ENCODE data around the gene INPP5K.

Gene INPP5K

GRCh38 chr17:1546292-1546922 lies 30.0 kb upstream of the INPP5K start:
- TF ChIP-seq TAF1 (IDR thresholded peaks at IDR 0.05; ENCODE audit: borderline replicate concordance, insufficient read depth, low read length) (no peak), POLR2AphosphoS5 (IDR thresholded peaks at IDR 0.05; ENCODE audit: low read depth, low read length) (no peak), REST (IDR thresholded peaks at IDR 0.05; ENCODE audit: insufficient read depth in 1 of 2, low read depth in 2 of 2, low read length in 2 of 2) (no peak), FOXP2 (optimal IDR thresholded peaks at IDR 0.05; ENCODE audit: borderline replicate concordance, extremely low read depth, extremely low read length, insufficient read depth) (no peak), SIN3A (IDR thresholded peaks at IDR 0.05; ENCODE audit: borderline replicate concordance, insufficient read depth, low read length) (no peak)

GRCh38 chr17:1545618-1546017 lies 29.2 kb upstream of the INPP5K start:
- TF ChIP-seq FOXP2 (optimal IDR thresholded peaks at IDR 0.05; ENCODE audit: borderline replicate concordance, extremely low read depth, extremely low read length, insufficient read depth) (no peak), SIN3A (IDR thresholded peaks at IDR 0.05; ENCODE audit: borderline replicate concordance, insufficient read depth, low read length) (no peak), TAF1 (IDR thresholded peaks at IDR 0.05; ENCODE audit: borderline replicate concordance, insufficient read depth, low read length) (no peak), REST (IDR thresholded peaks at IDR 0.05; ENCODE audit: insufficient read depth in 1 of 2, low read depth in 2 of 2, low read length in 2 of 2) (no peak), POLR2AphosphoS5 (IDR thresholded peaks at IDR 0.05; ENCODE audit: low read depth, low read length) (no peak)

GRCh38 chr17:1542316-1542715 lies 25.9 kb upstream of the INPP5K start:
- no peak for TF ChIP-seq REST (IDR thresholded peaks at IDR 0.05; ENCODE audit: insufficient read depth in 1 of 2, low read depth in 2 of 2, low read length in 2 of 2)
- no peak for TF ChIP-seq SIN3A (IDR thresholded peaks at IDR 0.05; ENCODE audit: borderline replicate concordance, insufficient read depth, low read length)
- TF ChIP-seq POLR2AphosphoS5 (IDR thresholded peaks at IDR 0.05; ENCODE audit: low read depth, low read length), result no peak
- no peak for TF ChIP-seq FOXP2 (optimal IDR thresholded peaks at IDR 0.05; ENCODE audit: borderline replicate concordance, extremely low read depth, extremely low read length, insufficient read depth)

GRCh38 chr17:1541367-1541904 lies 25.0 kb upstream of the INPP5K start:
- no peak for TF ChIP-seq TAF1 (IDR thresholded peaks at IDR 0.05; ENCODE audit: borderline replicate concordance, insufficient read depth, low read length)
- no peak for TF ChIP-seq POLR2AphosphoS5 (IDR thresholded peaks at IDR 0.05; ENCODE audit: low read depth, low read length)
- TF ChIP-seq SIN3A (IDR thresholded peaks at IDR 0.05; ENCODE audit: borderline replicate concordance, insufficient read depth, low read length), result no peak

- TF ChIP-seq TAF1 (IDR thresholded peaks at IDR 0.05; ENCODE audit: borderline replicate concordance, insufficient read depth, low read length) (no peak), REST (IDR thresholded peaks at IDR 0.05; ENCODE audit: insufficient read depth in 1 of 2, low read depth in 2 of 2, low read length in 2 of 2) (no peak), POLR2AphosphoS5 (IDR thresholded peaks at IDR 0.05; ENCODE audit: low read depth, low read length) (no peak), FOXP2 (optimal IDR thresholded peaks at IDR 0.05; ENCODE audit: borderline replicate concordance, extremely low read depth, extremely low read length, insufficient read depth) (no peak), SIN3A (IDR thresholded peaks at IDR 0.05; ENCODE audit: borderline replicate concordance, insufficient read depth, low read length) (no peak)
Observed at GRCh38 chr17:1539811-1540210, 23.4 kb upstream of the INPP5K start.

All from PFSK-1 (cell line).